HepG2 (cell line): ENCODE data around the gene ZNF670. TPM values are rescaled to one million over a fixed set of nuclear protein-coding genes. Genes with fewer than 3 reads are reported as not detected.
A peak's percentile ranks its signal among the peaks of the same experiment; 100 is the strongest.

Experiments used
- AKAP8 ChIP-seq: sonication (generic); formaldehyde crosslinking; IDR thresholded peaks from 2 replicates; pipeline ENCODE4 v1.5.1; 2020; ENCODE audit warnings: mild to moderate bottlenecking, missing genetic modification reagents
- ARNTL ChIP-seq: sonication (generic); formaldehyde crosslinking; IDR thresholded peaks from 2 replicates; pipeline ENCODE4 v1.4.0; 2020; ENCODE audit warnings: mild to moderate bottlenecking, missing genetic modification reagents
- BCLAF1 ChIP-seq: fragments of 450-650 bp; IDR thresholded peaks from 2 replicates; pipeline ENCODE4 v1.6.1; 2017; ENCODE audit warnings: mild to moderate bottlenecking
- CCAR2 ChIP-seq: fragments of 200-400 bp; formaldehyde crosslinking; optimal IDR thresholded peaks from 2 replicates; pipeline ENCODE3; 2018; ENCODE audit warnings: low read depth, mild to moderate bottlenecking, low read length, moderate library complexity
- FOXK1 ChIP-seq: sonication (generic); formaldehyde crosslinking; IDR thresholded peaks from 2 replicates; pipeline ENCODE4 v1.4.0; 2020; ENCODE audit warnings: low read depth, missing genetic modification reagents, borderline replicate concordance
- KLF11 ChIP-seq: IDR thresholded peaks from 2 replicates; pipeline ENCODE4 v1.6.1; 2016; ENCODE audit warnings: missing compliant biosample characterization
- MAFF ChIP-seq: IDR thresholded peaks from 2 replicates; pipeline ENCODE4 v1.6.1; 2011; ENCODE audit warnings: low read depth, low read length, improper control_type of control experiment
- MATR3 ChIP-seq: sonication (generic); formaldehyde crosslinking; IDR thresholded peaks from 2 replicates; pipeline ENCODE4 v1.4.0; 2020; ENCODE audit warnings: missing genetic modification reagents
- NCOA2 ChIP-seq: sonication (generic); formaldehyde crosslinking; IDR thresholded peaks from 2 replicates; pipeline ENCODE4 v1.8.0; 2022; ENCODE audit warnings: inconsistent platforms
- NFE2L1 ChIP-seq: sonication (generic); formaldehyde crosslinking; IDR thresholded peaks from 2 replicates; pipeline ENCODE4 v1.4.0; 2020; ENCODE audit warnings: missing genetic modification reagents, mild to moderate bottlenecking, borderline replicate concordance
- SAFB2 ChIP-seq: sonication (generic); formaldehyde crosslinking; IDR thresholded peaks from 2 replicates; pipeline ENCODE4 v1.5.1; 2020; ENCODE audit warnings: missing genetic modification reagents, low read depth, mild to moderate bottlenecking, borderline replicate concordance
- SMARCC2 ChIP-seq: fragments of 450-650 bp; IDR thresholded peaks from 2 replicates; pipeline ENCODE4 v1.6.1; 2017; ENCODE audit warnings: antibody characterized with exemption, mild to moderate bottlenecking
- SMC3 ChIP-seq: IDR thresholded peaks from 2 replicates; pipeline ENCODE4 v1.6.1; 2011; ENCODE audit warnings: low read length, improper control_type of control experiment
- TFE3 ChIP-seq: IDR thresholded peaks from 2 replicates; pipeline ENCODE4 v1.6.1; 2016
- TOPORS ChIP-seq: sonication (generic); formaldehyde crosslinking; IDR thresholded peaks from 2 replicates; pipeline ENCODE4 v1.8.0; 2023; ENCODE audit warnings: mild to moderate bottlenecking, missing genetic modification reagents
- YY1 ChIP-seq: IDR thresholded peaks from 2 replicates; pipeline ENCODE4 v1.6.1; 2011; ENCODE audit warnings: low read length, low read depth, moderate library complexity, mild to moderate bottlenecking; ENCODE audit not compliant: insufficient read depth, insufficient replicate concordance
- ZFAT ChIP-seq: sonication (generic); formaldehyde crosslinking; conservative IDR thresholded peaks from 2 replicates; pipeline ENCODE4 v1.8.1; 2023; ENCODE audit warnings: missing genetic modification reagents, inconsistent platforms
- ZKSCAN5 ChIP-seq: sonication (generic); formaldehyde crosslinking; IDR thresholded peaks from 2 replicates; pipeline ENCODE4 v1.5.1; 2020; ENCODE audit warnings: mild to moderate bottlenecking, missing genetic modification reagents
- ZNF276 ChIP-seq: sonication (generic); formaldehyde crosslinking; IDR thresholded peaks from 2 replicates; pipeline ENCODE4 v1.4.0; 2020; ENCODE audit warnings: mild to moderate bottlenecking, low read depth, missing genetic modification reagents
- ZNF414 ChIP-seq: sonication (generic); formaldehyde crosslinking; IDR thresholded peaks from 2 replicates; pipeline ENCODE4 v1.5.0; 2020; ENCODE audit warnings: missing genetic modification reagents
- ZNF577 ChIP-seq: sonication (generic); formaldehyde crosslinking; IDR thresholded peaks from 2 replicates; pipeline ENCODE4 v1.4.0; 2020; ENCODE audit warnings: mild to moderate bottlenecking, low read depth, missing genetic modification reagents, borderline replicate concordance
- ZNF839 ChIP-seq: sonication (generic); formaldehyde crosslinking; IDR thresholded peaks from 2 replicates; pipeline ENCODE4 v1.4.0; 2020; ENCODE audit warnings: missing genetic modification reagents, mild to moderate bottlenecking, borderline replicate concordance
- ZNF883 ChIP-seq: sonication (generic); formaldehyde crosslinking; IDR thresholded peaks from 2 replicates; pipeline ENCODE4 v1.5.1; 2020; ENCODE audit warnings: mild to moderate bottlenecking, missing genetic modification reagents; ENCODE audit errors: not compliant biosample characterization
- polyA plus RNA-seq, 8 experiments: library from polyadenylated mRNA; depleted of rRNA in 3 of 8; stranded (reverse) in 7 of 8; unstranded in 1 of 8; fragments of >200 nt; fragmentation: Illumina TruSeq in 4 of 8; extraction: Trizol in 4 of 8; gene quantifications; 2 replicates each; pipeline versions ENCODE4 v1.2.1 to v1.2.3, GENCODE V29; 2011 to 2016; ENCODE audit warnings: low read depth in 4 of 8, missing spikeins in 1 of 8, mixed read lengths in 1 of 8; ENCODE audit not compliant: insufficient read depth in 1 of 8
- total RNA-seq, 5 experiments: library from RNA; depleted of rRNA; stranded (reverse); fragments of >200 nt; fragmentation: Illumina TruSeq; extraction: Trizol; gene quantifications; 2 replicates each; pipeline ENCODE4 v1.2.3, GENCODE V29; 2016; ENCODE audit warnings: low read depth in 1 of 5

ZNF670 gene
- total and polyA plus RNA-seq, 2 of the 13 experiments (the other 11 are each of a cell fraction or from before 2014, with no cell fraction given): 4.2 to 10.9 TPM

- TF ChIP-seq AKAP8 (CRISPR knock-in tag): 0 out of 2 replicates have a peak, but pooled peaks have one; percentile 65
- no peak for TF ChIP-seq ZFAT (CRISPR knock-in tag)
- TF ChIP-seq ZKSCAN5 (CRISPR knock-in tag): no peak
- TF ChIP-seq SAFB2 (CRISPR knock-in tag): no peak
- 0 out of 2 replicates have a peak, but pooled peaks have one; percentile 38 for TF ChIP-seq ZNF414 (CRISPR knock-in tag)
- peak; percentile 33; the same call in 1 of the 2 replicates for TF ChIP-seq NCOA2 (CRISPR knock-in tag)
- TF ChIP-seq ZNF883 (CRISPR knock-in tag): peak; percentile 46
- peak; percentile 40 for TF ChIP-seq YY1
- TF ChIP-seq FOXK1 (CRISPR knock-in tag): no peak
- no peak for TF ChIP-seq MATR3 (CRISPR knock-in tag)
- peak; percentile 85 for TF ChIP-seq TFE3 (CRISPR knock-in tag)
- TF ChIP-seq ARNTL (CRISPR knock-in tag): no peak
- no peak for TF ChIP-seq MAFF
- no peak; the same call in 1 of the 2 replicates for TF ChIP-seq KLF11 (CRISPR knock-in tag)
- no peak for TF ChIP-seq ZNF276 (CRISPR knock-in tag)
- TF ChIP-seq ZNF577: no peak
- TF ChIP-seq SMARCC2: no peak
- no peak for TF ChIP-seq BCLAF1
- no peak for TF ChIP-seq NFE2L1 (CRISPR knock-in tag)
- no peak for TF ChIP-seq ZNF839 (CRISPR knock-in tag)
- TF ChIP-seq TOPORS: peak; percentile 89
- no peak for TF ChIP-seq CCAR2
- TF ChIP-seq SMC3: no peak
Measured at GRCh38 chr1:247103859-247104591, 25.4 kb upstream of the ZNF670 start, which contains the start of gene ZNF669 (continued).
